Ascending aorta (tissue), 2 donors: ENCODE results near the gene SUZ12. TPM values are rescaled to one million over a fixed set of nuclear protein-coding genes. Genes with fewer than 3 reads are reported as not detected.
"Not testable (repeated sequence)": the region's sequence is repeated elsewhere in the genome, so short reads cannot be mapped to it uniquely, and the experiment has no call there.

Source experiments
- DNase-seq, 2 donors: peaks; one replicate each; pipeline ENCODE4 v3.0.0-alpha.2; 2019; ENCODE audit warnings: low spot score in 2 of 2
- H3K27ac ChIP-seq, 2 donors: fragments of 200-600 bp; sonication (generic); one replicate each; pipeline ENCODE4 v1.5.1; 2016 to 2017; ENCODE audit warnings: mild to moderate bottlenecking in 1 of 2
- H3K27me3 ChIP-seq: fragments of 200-600 bp; sonication (generic); one replicate; pipeline ENCODE4 v1.5.1; 2017
- H3K36me3 ChIP-seq, 2 donors: fragments of 200-600 bp; sonication (generic); one replicate each; pipeline ENCODE4 v1.5.1; 2016
- H3K4me1 ChIP-seq, 2 donors: fragments of 200-600 bp; sonication (generic); one replicate each; pipeline ENCODE4 v1.5.1; 2016 to 2017; ENCODE audit warnings: mild to moderate bottlenecking in 1 of 2
- H3K4me3 ChIP-seq, 2 donors: fragments of 200-600 bp; sonication (generic); one replicate each; pipeline ENCODE4 v1.5.1; 2016 to 2017; ENCODE audit warnings: mild to moderate bottlenecking in 1 of 2
- H3K9me3 ChIP-seq, 2 donors: fragments of 200-600 bp; sonication (generic); one replicate each; pipeline ENCODE4 v1.5.1; 2016
- CTCF ChIP-seq, 3 experiments: fragments of 200-600 bp in 2 of 3; fragments of 450-650 bp in 1 of 3; sonication (generic) in 2 of 3; IDR thresholded peaks; one replicate each; pipeline ENCODE4 v1.5.1; 2016 to 2019; ENCODE audit warnings: antibody characterized with exemption in 3 of 3, mild to moderate bottlenecking in 1 of 3, moderate library complexity in 1 of 3
- intact Hi-C: fragments of 100-400 bp; cut with DNase I; formaldehyde crosslinking; loops from one replicate; pipeline ENCODE4 v1.15.1; 2023
- total RNA-seq: library from RNA; depleted of rRNA; stranded (reverse); fragments of >200 nt; gene quantifications from one replicate; pipeline ENCODE4 v1.1.0, GENCODE V29; 2016

Gene SUZ12
- total RNA-seq, 1 donor from 2014 or later = 6.5 TPM

- peak in 1 of 2 donors; percentile 30 for DNase-seq
- H3K4me3 ChIP-seq, H3K27me3 ChIP-seq, H3K27ac ChIP-seq, H3K9me3 ChIP-seq, intact Hi-C loops, H3K4me1 ChIP-seq: not testable (repeated sequence)
- peaks cover 19 to 47% of the 10 kb centered on the region in 2 donors for H3K36me3 ChIP-seq
Observed at GRCh38 chr17:31951953-31952352, 15.1 kb downstream of the SUZ12 start.

GRCh38 chr17:31964131-31964530, 27.3 kb downstream of the SUZ12 start:
- H3K4me1 ChIP-seq, H3K27ac ChIP-seq, intact Hi-C loops, H3K27me3 ChIP-seq, H3K4me3 ChIP-seq, DNase-seq, H3K9me3 ChIP-seq: not testable (repeated sequence)
- H3K36me3 ChIP-seq = peaks cover 16 to 30% of the 10 kb centered on the region in 2 donors

- Histone ChIP-seq H3K27ac (no peak overlapping the region), H3K4me3 (no peak overlapping the region), H3K9me3 (no peaks in the 10 kb centered on the region), H3K36me3 (peaks cover 16 to 24% of the 10 kb centered on the region in 2 donors), H3K27me3 (no peaks in the 10 kb centered on the region), H3K4me1 (no peaks in the 10 kb centered on the region)
- intact Hi-C loops = no loop called here
- TF ChIP-seq CTCF (IDR thresholded peaks at IDR 0.05) = no peak
- DNase-seq = no peak
Observed at GRCh38 chr17:31967648-31968047, 30.8 kb downstream of the SUZ12 start.

GRCh38 chr17:31970416-31970815, 33.6 kb downstream of the SUZ12 start:
- intact Hi-C loops, H3K4me1 ChIP-seq, H3K27me3 ChIP-seq, DNase-seq, H3K9me3 ChIP-seq, H3K4me3 ChIP-seq, H3K27ac ChIP-seq: not testable (repeated sequence)
- H3K36me3 ChIP-seq = peaks cover 13 to 30% of the 10 kb centered on the region in 2 donors

- H3K4me1 ChIP-seq, DNase-seq, H3K27me3 ChIP-seq, H3K9me3 ChIP-seq, H3K4me3 ChIP-seq, H3K27ac ChIP-seq, intact Hi-C loops: not testable (repeated sequence)
- peaks cover 9 to 15% of the 10 kb centered on the region in 2 donors for H3K36me3 ChIP-seq
Observed at GRCh38 chr17:31974269-31975071, 37.7 kb downstream of the SUZ12 start.

GRCh38 chr17:31975391-31975790, 38.6 kb downstream of the SUZ12 start:
- DNase-seq, intact Hi-C loops, H3K27ac ChIP-seq, H3K27me3 ChIP-seq, H3K9me3 ChIP-seq, H3K4me1 ChIP-seq, H3K4me3 ChIP-seq: not testable (repeated sequence)
- H3K36me3 ChIP-seq = peaks cover 9 to 15% of the 10 kb centered on the region in 2 donors

GRCh38 chr17:31991821-31992220, 55.0 kb downstream of the SUZ12 start:
- H3K4me3 ChIP-seq, H3K27me3 ChIP-seq, H3K9me3 ChIP-seq, H3K4me1 ChIP-seq, DNase-seq, H3K27ac ChIP-seq, intact Hi-C loops: not testable (repeated sequence)
- peaks cover 72 to 91% of the 10 kb centered on the region in 2 donors for H3K36me3 ChIP-seq

- no peaks in the 10 kb centered on the region for H3K27me3 ChIP-seq
- H3K36me3 ChIP-seq = peaks cover 60 to 80% of the 10 kb centered on the region in 2 donors
- no peaks in the 10 kb centered on the region for H3K9me3 ChIP-seq
- no peak overlapping the region for H3K27ac ChIP-seq
- DNase-seq = no peak
- TF ChIP-seq CTCF (IDR thresholded peaks at IDR 0.05) = no peak
- H3K4me1 ChIP-seq = no peaks in the 10 kb centered on the region
- intact Hi-C loops = no loop called here
- H3K4me3 ChIP-seq = no peak overlapping the region
Observed at GRCh38 chr17:31997005-31997404, 60.2 kb downstream of the SUZ12 start.
